Trophoblast cell (in vitro differentiated cells and primary cell): ENCODE results near the gene F11R.
"Not testable (repeated sequence)": the region's sequence is repeated elsewhere in the genome, so short reads cannot be mapped to it uniquely, and the experiment has no call there.

Experiments
- DNase-seq, 2 donors: peaks; one replicate each; pipeline ENCODE4 v3.0.0-alpha.2; 2016
- H2AFZ ChIP-seq: 2 replicates; pipeline ENCODE4 v1.6.1; 2013; ENCODE audit warnings: low read length, moderate library complexity, mild to moderate bottlenecking; ENCODE audit not compliant: insufficient read depth, poor library complexity
- H2AK5ac ChIP-seq: 2 replicates; pipeline ENCODE4 v1.6.1; 2013; ENCODE audit warnings: mild to moderate bottlenecking, low read length
- H2BK120ac ChIP-seq: 2 replicates; pipeline ENCODE4 v1.6.1; 2013; ENCODE audit warnings: low read length, mild to moderate bottlenecking, moderate library complexity; ENCODE audit not compliant: insufficient read depth, poor library complexity
- H2BK12ac ChIP-seq: 2 replicates; pipeline ENCODE4 v1.6.1; 2013; ENCODE audit warnings: mild to moderate bottlenecking, low read length, moderate library complexity
- H2BK5ac ChIP-seq: 2 replicates; pipeline ENCODE4 v1.6.1; 2013; ENCODE audit warnings: low read length, low read depth, moderate library complexity, mild to moderate bottlenecking; ENCODE audit not compliant: poor library complexity
- H3K14ac ChIP-seq: 2 replicates; pipeline ENCODE4 v1.6.1; 2013; ENCODE audit warnings: mild to moderate bottlenecking, low read length
- H3K18ac ChIP-seq: 2 replicates; pipeline ENCODE4 v1.6.1; 2013; ENCODE audit warnings: mild to moderate bottlenecking, low read length
- H3K23ac ChIP-seq: 2 replicates; pipeline ENCODE4 v1.6.1; 2013; ENCODE audit warnings: low read length
- H3K27ac ChIP-seq: 2 replicates; pipeline ENCODE4 v1.5.1; 2013; ENCODE audit warnings: low read depth, mild to moderate bottlenecking, inconsistent platforms, low read length, moderate library complexity
- H3K27me3 ChIP-seq: 2 replicates; pipeline ENCODE4 v1.6.1; 2013; ENCODE audit warnings: inconsistent platforms, mild to moderate bottlenecking, low read length, moderate library complexity; ENCODE audit not compliant: insufficient read depth
- H3K36me3 ChIP-seq, 2 experiments: 1 replicate in 1 of 2; 2 replicates in 1 of 2; pipeline ENCODE4 v1.6.1; 2013; ENCODE audit warnings: low read length in 2 of 2, mild to moderate bottlenecking in 2 of 2, moderate library complexity in 1 of 2; ENCODE audit not compliant: insufficient read depth in 2 of 2, control insufficient read depth in 1 of 2
- H3K4ac ChIP-seq: 2 replicates; pipeline ENCODE4 v1.6.1; 2013; ENCODE audit warnings: low read depth, mild to moderate bottlenecking, low read length, moderate library complexity
- H3K4me1 ChIP-seq, 2 experiments: 1 replicate in 1 of 2; 2 replicates in 1 of 2; pipeline ENCODE4 v1.6.1; 2013; ENCODE audit warnings: low read length in 2 of 2, mild to moderate bottlenecking in 2 of 2, moderate library complexity in 1 of 2; ENCODE audit not compliant: insufficient read depth in 2 of 2, control insufficient read depth in 1 of 2
- H3K4me2 ChIP-seq: 2 replicates; pipeline ENCODE4 v1.6.1; 2013; ENCODE audit warnings: inconsistent platforms, mild to moderate bottlenecking, low read length, moderate library complexity
- H3K4me3 ChIP-seq: 2 replicates; pipeline ENCODE4 v1.5.1; 2013; ENCODE audit warnings: mild to moderate bottlenecking, low read depth, low read length, inconsistent platforms
- H3K79me1 ChIP-seq: one replicate; pipeline ENCODE4 v1.6.1; 2013; ENCODE audit warnings: low read length
- H3K79me2 ChIP-seq: 2 replicates; pipeline ENCODE4 v1.6.1; 2013; ENCODE audit warnings: low read length, mild to moderate bottlenecking; ENCODE audit not compliant: control insufficient read depth, insufficient read depth, poor library complexity
- H3K9ac ChIP-seq: 2 replicates; pipeline ENCODE4 v1.6.1; 2013; ENCODE audit warnings: mild to moderate bottlenecking, low read length
- H3K9me3 ChIP-seq: 2 replicates; pipeline ENCODE4 v1.6.1; 2013; ENCODE audit warnings: low read depth, mild to moderate bottlenecking, control low read depth, inconsistent platforms, low read length; ENCODE audit not compliant: insufficient read depth
- H4K12ac ChIP-seq: 2 replicates; pipeline ENCODE4 v1.6.1; 2013; ENCODE audit warnings: low read depth, mild to moderate bottlenecking, low read length, moderate library complexity
- H4K8ac ChIP-seq: 2 replicates; pipeline ENCODE4 v1.6.1; 2013; ENCODE audit warnings: low read depth, mild to moderate bottlenecking, low read length, moderate library complexity
- H4K91ac ChIP-seq: one replicate; pipeline ENCODE4 v1.6.1; 2013; ENCODE audit warnings: low read depth, mild to moderate bottlenecking, low read length, moderate library complexity
- WGBS: extraction: QIAGEN DNeasy Blood & Tissue Kit; methylation state at CpG from one replicate; pipeline ENCODE4 v1.1.7; 2013; ENCODE audit warnings: missing lambda C conversion rate; ENCODE audit not compliant: insufficient read length, insufficient coverage; ENCODE audit errors: extremely low coverage; 5-methylcytosine and 5-hydroxymethylcytosine counted together

Gene F11R

GRCh38 chr1:161022432-161022831, 1.5 kb upstream of the F11R start:
- peak; percentile 59 to 60 for DNase-seq
- not testable (repeated sequence) for H3K4me2 ChIP-seq, H3K27me3 ChIP-seq, H4K8ac ChIP-seq, H2BK120ac ChIP-seq, H2AFZ ChIP-seq, H3K9ac ChIP-seq, H3K27ac ChIP-seq, H4K91ac ChIP-seq, H2BK12ac ChIP-seq, H3K18ac ChIP-seq, H3K4me3 ChIP-seq, H4K12ac ChIP-seq, H3K14ac ChIP-seq, H3K9me3 ChIP-seq, H3K4ac ChIP-seq, H2AK5ac ChIP-seq, H3K36me3 ChIP-seq, H2BK5ac ChIP-seq, H3K23ac ChIP-seq
- Histone ChIP-seq H3K79me2 (peaks cover 23% of the 10 kb centered on the region), H3K4me1 (peaks cover 13 to 18% of the 10 kb centered on the region in 2 experiments), H3K79me1 (peaks cover 29% of the 10 kb centered on the region)
- no CpG with 5 or more reads among the region's 12 CpGs for WGBS

- Histone ChIP-seq H3K79me1 (peaks cover 29% of the 10 kb centered on the region), H3K4me3 (no peak overlapping the region), H3K36me3 (peaks cover 0 to 3% of the 10 kb centered on the region in 2 experiments), H2AFZ (no peak overlapping the region), H4K12ac (peak overlapping the region; percentile 88), H3K14ac (no peak overlapping the region), H3K4ac (no peak overlapping the region), H3K4me2 (peak overlapping the region; percentile 80), H3K18ac (no peak overlapping the region), H2AK5ac (no peak overlapping the region), H3K9ac (no peak overlapping the region), H3K4me1 (peaks cover 15 to 18% of the 10 kb centered on the region in 2 experiments), H3K27ac (peak overlapping the region; percentile 71), H3K79me2 (peaks cover 23% of the 10 kb centered on the region), H3K23ac (no peak overlapping the region), H2BK5ac (no peak overlapping the region), H2BK120ac (no peak overlapping the region), H2BK12ac (peak overlapping the region; percentile 68), H3K9me3 (no peaks in the 10 kb centered on the region), H4K91ac (no peak overlapping the region), H4K8ac (no peak overlapping the region), H3K27me3 (no peaks in the 10 kb centered on the region)
- no CpG with 5 or more reads among the region's 2 CpGs for WGBS
- DNase-seq: peak in 1 of 2 donors; percentile 31
These were observed 1.0 kb upstream of the F11R start for GRCh38 chr1:161021970-161022353.

- H3K9me3 ChIP-seq: no peaks in the 10 kb centered on the region
- H3K36me3 ChIP-seq: peaks cover 0 to 3% of the 10 kb centered on the region in 2 experiments
- H3K9ac ChIP-seq: peak overlapping the region; percentile 35
- peak overlapping the region; percentile 61 for H3K18ac ChIP-seq
- H3K4me3 ChIP-seq: peak overlapping the region; percentile 49
- H4K91ac ChIP-seq: peak overlapping the region; percentile 76
- peaks cover 15 to 18% of the 10 kb centered on the region in 2 experiments for H3K4me1 ChIP-seq
- H2BK5ac ChIP-seq: peak overlapping the region; percentile 62
- peak overlapping the region; percentile 46 for H3K14ac ChIP-seq
- peak; percentile 98 to 99 for DNase-seq
- peak overlapping the region; percentile 88 for H4K12ac ChIP-seq
- WGBS: no CpG with 5 or more reads among the region's 34 CpGs
- no peaks in the 10 kb centered on the region for H3K27me3 ChIP-seq
- peaks cover 23% of the 10 kb centered on the region for H3K79me2 ChIP-seq
- H3K27ac ChIP-seq: peak overlapping the region; percentile 92
- H2BK120ac ChIP-seq: peak overlapping the region; percentile 45
- H3K23ac ChIP-seq: no peak overlapping the region
- peaks cover 29% of the 10 kb centered on the region for H3K79me1 ChIP-seq
- H3K4ac ChIP-seq: peak overlapping the region; percentile 85
- H3K4me2 ChIP-seq: peak overlapping the region; percentile 91
- H2BK12ac ChIP-seq: peak overlapping the region; percentile 68
- peak overlapping the region; percentile 55 for H2AK5ac ChIP-seq
- peak overlapping the region; percentile 35 for H2AFZ ChIP-seq
- H4K8ac ChIP-seq: peak overlapping the region; percentile 76
These were observed 415 bp upstream of the F11R start for GRCh38 chr1:161021165-161021969.

GRCh38 chr1:161019751-161020495, 1.0 kb downstream of the F11R start:
- Histone ChIP-seq H2AFZ (peak overlapping the region; percentile 35), H4K12ac (peak overlapping the region; percentile 41), H3K23ac (no peak overlapping the region), H2BK12ac (peak overlapping the region; percentile 51), H3K4me2 (peak overlapping the region; percentile 91), H3K9me3 (no peaks in the 10 kb centered on the region), H4K8ac (peak overlapping the region; percentile 21), H3K4me1 (peaks cover 15 to 16% of the 10 kb centered on the region in 2 experiments), H2BK120ac (peak overlapping the region; percentile 25), H4K91ac (peak overlapping the region; percentile 76), H2BK5ac (peak overlapping the region; percentile 69), H3K27ac (peak overlapping the region; percentile 92), H3K9ac (peak overlapping the region; percentile 95), H3K27me3 (no peaks in the 10 kb centered on the region), H3K4ac (peak overlapping the region; percentile 39), H3K18ac (peak overlapping the region; percentile 74), H3K79me2 (peaks cover 24% of the 10 kb centered on the region), H2AK5ac (peak overlapping the region; percentile 86), H3K4me3 (peak overlapping the region; percentile 91), H3K79me1 (peaks cover 29% of the 10 kb centered on the region), H3K14ac (peak overlapping the region; percentile 63), H3K36me3 (peaks cover 0 to 3% of the 10 kb centered on the region in 2 experiments)
- DNase-seq: peak in 1 of 2 donors; percentile 42
- WGBS: no CpG with 5 or more reads among the region's 10 CpGs
